Activated CD8-positive, alpha-beta memory T cell treated with anti-CD3 and anti-CD28 coated beads, Interleukin-2, amount 50 U/mL, for 24 hours (primary cell): Measurements from ENCODE around the gene TMEM236.
A peak's percentile ranks its signal among the peaks of the same experiment; 100 is the strongest.

Experiments used
- DNase-seq: peaks from one replicate; pipeline ENCODE4 v3.0.0-alpha.2; 2020; ENCODE audit errors: extremely low read depth

The TMEM236 gene

GRCh38 chr10:17742918-17743317 lies 9.1 kb upstream of the TMEM236 start:
- DNase-seq = peak; percentile 37

DNA sequence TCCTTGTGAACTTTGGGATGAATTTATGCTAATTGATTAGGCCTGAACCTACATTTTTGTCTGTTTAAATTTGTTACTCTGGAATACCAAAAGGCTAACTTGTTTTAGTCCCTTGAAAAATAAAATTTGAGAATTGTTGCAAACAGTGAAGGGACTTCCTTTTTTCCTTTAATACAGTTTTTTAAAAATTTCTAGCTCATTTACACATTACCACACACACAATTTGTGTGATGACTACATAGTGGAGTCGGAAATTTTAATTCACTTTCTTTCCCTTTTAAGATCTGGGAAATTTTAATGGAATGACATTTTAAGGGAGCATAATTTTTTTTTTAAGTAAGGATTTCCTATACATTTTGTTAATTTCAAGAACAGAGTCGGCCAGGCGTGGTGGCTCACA lies 8.6 kb upstream of the TMEM236 start:
- DNase-seq = no peak

DNA sequence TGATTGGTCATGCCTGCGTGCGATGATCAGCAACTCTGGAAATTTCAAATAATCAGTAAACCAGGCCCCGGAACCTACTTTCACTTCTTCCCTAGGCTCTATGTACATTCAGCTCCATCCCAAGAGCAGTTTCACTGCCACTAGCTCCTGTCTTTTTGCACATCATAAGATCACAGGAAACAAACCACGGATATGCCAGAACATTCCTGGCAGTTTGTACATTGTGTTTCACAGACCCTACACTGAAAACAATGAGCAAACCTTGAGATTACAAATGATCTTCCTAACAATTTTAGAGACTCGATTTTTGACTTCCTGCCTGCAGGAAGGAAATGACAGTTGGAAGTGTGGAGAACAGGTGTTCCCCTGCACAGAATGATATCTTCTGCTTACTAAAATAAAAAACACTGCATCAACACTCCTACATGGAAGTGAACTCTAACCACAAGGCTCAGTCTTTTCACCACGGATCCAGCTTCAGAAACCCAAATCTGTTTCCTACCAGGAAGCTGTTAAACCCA lies 7.6 kb upstream of the TMEM236 start:
- DNase-seq = no peak

- DNase-seq = no peak
Measured at GRCh38 chr10:17747883-17748550, 4.0 kb upstream of the TMEM236 start.

DNA sequence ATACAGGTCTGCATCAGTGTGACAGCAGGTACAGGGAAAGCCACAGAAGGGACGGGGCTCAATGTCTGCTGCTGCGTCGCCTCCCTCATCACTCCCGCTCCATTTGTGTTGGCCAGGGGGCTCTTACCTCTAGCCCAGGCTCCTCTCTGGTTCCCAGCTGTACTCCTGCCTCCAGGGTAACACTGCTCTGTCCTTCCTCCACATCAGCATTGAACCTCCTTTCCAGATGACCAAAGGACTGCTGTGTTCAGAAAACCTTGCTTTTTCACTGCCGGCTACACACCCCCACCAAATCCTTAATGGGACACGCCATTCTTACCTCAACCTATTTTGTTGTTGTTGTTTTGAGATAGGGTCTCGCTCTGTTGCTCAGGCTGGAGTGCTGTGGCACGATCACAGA lies 2.1 kb upstream of the TMEM236 start:
- no peak for DNase-seq

DNA sequence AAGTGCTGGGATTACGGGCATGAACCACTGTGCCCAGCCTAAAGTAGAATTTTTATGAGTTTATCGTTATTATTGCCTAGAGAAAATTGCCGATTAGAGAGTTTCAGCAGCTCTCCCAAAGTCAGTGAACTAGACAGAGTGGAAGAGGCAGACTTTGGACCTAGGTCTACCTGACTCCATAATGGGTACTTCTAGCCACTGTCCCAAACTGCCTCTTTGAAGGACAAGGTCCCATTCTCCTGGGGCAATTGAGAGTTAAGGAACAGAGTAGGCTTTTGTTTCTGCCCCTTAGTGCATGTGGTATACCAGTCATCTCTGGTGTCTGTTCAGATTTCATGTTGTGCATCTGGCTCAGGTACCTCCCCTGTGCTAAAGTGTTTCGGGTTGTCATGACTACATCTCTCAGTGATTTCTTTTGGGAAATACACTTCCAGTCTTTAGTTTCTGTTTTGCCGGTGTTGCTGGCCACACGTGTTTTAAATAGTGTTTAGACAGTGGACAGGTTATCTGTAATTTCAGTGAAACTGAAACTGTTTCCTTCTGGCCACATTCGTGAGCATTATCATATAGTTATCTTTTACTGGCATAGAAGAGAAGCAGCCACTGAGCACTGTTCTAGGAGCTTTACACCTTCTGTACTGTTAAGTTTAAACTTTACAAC lies 4.7 kb downstream of the TMEM236 start:
- DNase-seq = no peak

- no peak for DNase-seq
Measured at GRCh38 chr10:17758200-17758599, 6.2 kb downstream of the TMEM236 start.

DNA sequence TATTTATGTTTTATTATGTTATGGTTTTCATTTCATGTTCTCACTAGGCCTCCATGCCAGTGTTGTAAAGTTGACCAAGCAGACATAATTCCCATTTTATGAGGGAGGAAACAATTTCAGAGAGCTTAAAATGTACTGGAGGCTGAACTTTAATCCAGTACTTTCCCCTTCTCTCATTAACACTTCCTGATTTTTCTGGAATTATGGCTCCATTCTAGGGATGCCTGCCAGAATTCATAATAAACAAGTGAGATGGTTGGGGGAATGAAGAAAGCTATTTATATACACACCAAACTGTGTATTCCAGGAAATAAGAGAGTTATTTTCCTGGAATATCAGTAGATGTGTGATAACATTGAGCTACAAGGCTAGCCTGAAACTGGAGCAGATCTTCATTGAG lies 6.9 kb downstream of the TMEM236 start:
- DNase-seq = no peak

DNA sequence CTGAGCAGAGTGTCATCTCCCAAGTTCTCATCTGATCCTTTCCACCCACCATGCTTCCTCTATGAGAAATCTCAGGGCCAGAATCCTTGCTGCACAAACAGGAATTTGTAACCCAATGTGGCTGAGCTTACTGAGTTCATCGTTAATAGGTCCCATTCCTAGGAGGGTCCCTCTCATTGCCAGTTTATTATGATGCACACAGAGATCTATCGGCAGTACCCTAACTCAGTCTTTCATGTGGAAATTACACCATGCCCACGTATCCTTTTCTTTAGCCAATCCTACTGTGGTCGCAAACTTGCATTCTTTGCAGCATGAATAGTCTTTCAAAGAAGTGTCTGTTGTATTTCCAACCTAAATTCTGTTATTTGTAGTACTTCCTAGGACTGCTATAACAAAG lies 12.1 kb downstream of the TMEM236 start:
- no peak for DNase-seq

DNA sequence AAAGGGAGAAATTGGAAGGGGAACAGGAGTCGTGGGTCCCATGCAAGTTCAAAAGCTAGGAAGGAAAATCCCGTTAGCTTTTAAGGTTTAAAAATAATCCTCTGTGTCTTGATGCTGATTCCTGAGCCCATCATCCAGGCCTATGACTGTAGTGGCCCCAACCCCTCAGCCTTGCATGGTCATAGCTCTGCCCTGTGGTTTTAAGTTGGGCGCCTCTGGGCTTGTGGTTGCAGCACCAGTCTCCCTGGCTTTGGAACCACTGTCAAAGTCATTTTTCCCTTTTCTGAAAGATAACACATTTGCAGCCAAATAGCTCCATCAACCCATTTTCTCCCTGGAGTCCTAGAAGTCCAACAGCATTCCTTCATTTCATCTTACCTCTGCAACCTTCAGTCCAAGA lies 13.6 kb downstream of the TMEM236 start:
- DNase-seq = no peak

GRCh38 chr10:17766731-17767130 lies 14.7 kb downstream of the TMEM236 start:
- no peak for DNase-seq

- DNase-seq = no peak
Measured at GRCh38 chr10:17768496-17768895, 16.5 kb downstream of the TMEM236 start.

DNA sequence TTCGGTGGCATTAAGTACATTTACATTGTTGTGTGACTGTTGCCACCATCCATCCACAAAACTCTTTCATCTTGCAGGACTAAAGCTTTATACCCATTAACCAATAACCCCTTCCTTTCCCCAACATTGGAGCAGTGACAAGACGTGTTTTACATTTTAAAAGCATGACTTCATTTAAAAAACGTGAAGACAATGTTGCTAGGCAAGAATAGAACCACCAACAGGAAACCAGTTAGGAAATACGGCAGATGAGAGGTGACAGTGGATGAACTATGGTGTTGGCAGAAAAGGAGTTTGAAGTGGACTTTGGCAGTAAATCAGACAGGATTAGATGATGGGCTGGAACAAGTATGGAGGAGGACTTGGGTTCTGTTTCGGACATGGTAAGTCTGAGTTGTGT lies 17.0 kb downstream of the TMEM236 start:
- no peak for DNase-seq

DNA sequence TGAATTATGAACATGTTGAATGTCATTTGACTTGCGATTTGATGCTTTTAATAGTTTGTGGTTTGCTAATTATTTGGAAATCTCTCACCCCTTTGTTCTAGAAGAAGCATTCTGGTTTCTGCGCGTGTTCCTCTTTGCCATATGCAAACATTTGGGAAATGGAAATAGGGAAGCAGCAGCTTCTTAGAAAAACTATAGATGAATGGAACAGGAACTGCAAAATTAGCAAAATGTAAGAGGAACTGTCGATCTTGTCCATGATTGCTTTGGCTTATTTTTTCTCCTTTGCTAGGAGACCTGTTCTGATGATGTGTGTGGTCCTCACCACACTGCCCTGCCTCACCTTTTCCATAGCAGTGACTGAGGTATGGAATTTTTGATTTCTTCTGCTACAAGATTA lies 19.0 kb downstream of the TMEM236 start:
- no peak for DNase-seq

- no peak for DNase-seq
Measured at GRCh38 chr10:17779784-17780183, 27.8 kb downstream of the TMEM236 start.

DNA sequence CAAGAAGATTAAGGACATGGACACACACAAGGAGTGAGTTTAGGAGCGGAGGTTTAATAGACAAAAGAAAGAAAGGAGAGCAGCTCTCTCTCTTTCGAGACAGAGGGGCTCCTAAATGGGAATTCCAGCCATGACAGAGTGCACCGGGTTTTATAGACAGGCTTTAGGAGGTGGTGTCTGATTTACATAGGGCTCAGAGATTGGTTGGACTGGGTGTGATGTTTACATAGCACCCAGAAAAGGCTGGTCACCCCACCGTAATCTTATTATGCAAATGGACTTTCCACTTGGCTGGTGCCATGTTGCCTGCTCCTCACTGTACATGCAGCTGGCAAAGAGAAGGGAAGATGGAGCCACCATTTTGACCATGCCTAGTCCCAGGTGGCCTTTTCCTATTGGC lies 28.7 kb downstream of the TMEM236 start:
- no peak for DNase-seq

- DNase-seq = no peak
Measured at GRCh38 chr10:17781856-17782255, 29.9 kb downstream of the TMEM236 start.

- DNase-seq = no peak
Measured at GRCh38 chr10:17782921-17783665, 31.1 kb downstream of the TMEM236 start.

DNA sequence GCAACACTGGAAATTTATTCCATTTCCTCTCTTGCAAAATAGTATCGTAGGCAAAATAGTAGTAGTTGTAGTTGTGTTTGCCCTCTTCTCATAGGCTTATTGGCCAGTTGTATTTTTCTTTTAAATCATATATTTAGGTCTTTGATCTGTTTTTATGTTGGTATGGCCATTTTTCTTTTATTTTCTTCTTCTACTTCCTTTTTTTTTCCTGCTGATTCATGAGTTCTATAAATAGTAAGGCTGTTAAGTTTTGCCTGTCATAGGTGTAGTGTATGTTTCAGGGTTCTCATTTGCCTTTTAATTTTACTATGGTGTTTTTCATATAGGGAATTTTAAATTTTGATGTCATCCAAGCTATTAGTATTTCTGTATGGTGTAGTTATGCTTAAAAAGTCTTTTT lies 31.8 kb downstream of the TMEM236 start:
- no peak for DNase-seq

DNA sequence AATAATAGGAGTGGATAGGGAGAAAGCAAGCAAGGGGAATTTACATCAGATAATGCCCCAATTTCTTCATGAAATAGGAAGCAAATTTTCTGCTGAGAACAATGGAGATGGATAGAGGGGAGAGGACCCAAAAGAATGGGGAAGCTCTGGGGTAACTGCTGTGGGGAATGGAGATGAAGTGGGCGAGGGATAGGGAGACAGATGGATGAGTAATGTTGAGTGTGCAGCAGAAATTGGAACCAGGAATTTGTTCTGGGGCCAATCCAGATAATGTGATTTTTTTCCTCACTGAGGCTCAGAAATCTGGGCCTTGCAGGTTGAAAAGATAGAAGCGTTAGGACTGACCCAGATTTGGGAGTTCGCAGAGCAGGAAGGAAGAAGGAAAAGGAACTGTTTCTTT lies 32.7 kb downstream of the TMEM236 start:
- no peak for DNase-seq

GRCh38 chr10:17785276-17785930 lies 33.4 kb downstream of the TMEM236 start:
- DNase-seq = no peak
